Measurements from ENCODE around the gene VPS8.
"Not testable (repeated sequence)": the region's sequence is repeated elsewhere in the genome, so short reads cannot be mapped to it uniquely, and the experiment has no call there.

Gene VPS8

DNA sequence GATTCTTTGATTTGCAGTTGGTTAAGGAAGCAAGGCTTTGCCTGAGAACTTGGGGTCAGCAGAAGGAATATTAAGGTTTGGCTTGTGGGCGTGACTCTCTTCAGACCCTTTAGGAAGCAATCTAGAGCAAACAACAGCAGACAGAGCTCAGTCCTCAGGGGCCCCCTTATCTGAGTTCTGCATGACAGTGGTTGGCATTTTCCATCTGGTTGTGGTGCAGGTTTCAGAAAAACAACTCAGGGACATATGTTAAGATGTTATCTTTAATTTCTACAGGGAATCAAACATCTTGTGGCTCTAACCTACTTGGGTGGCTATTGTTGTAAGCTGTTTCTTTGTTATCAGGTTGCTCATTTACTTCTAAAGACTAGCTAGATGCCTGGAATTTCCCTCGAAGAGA is 141.4 kb downstream of the VPS8 start:
- Histone ChIP-seq H4K20me1 (ENCODE audit: low read depth, low read length) (no peaks in the 10 kb centered on the region), H3K4me2 (ENCODE audit: low read depth, low read length, poor library complexity, severe bottlenecking) (no peak overlapping the region), H3K27me3 (ENCODE audit: low read length) (no peaks in the 10 kb centered on the region), H3K27ac (ENCODE audit: low read depth, low read length) (no peak overlapping the region), H3K4me3 (ENCODE audit: insufficient read depth, low read length, poor library complexity, severe bottlenecking) (no peak overlapping the region), H3K79me2 (ENCODE audit: insufficient read depth, low read length) (no peaks in the 10 kb centered on the region), H3F3A (ENCODE audit: insufficient read depth) (no peaks in the 10 kb centered on the region), H3K9ac (ENCODE audit: low read length) (no peak overlapping the region), H3K9me3 (ENCODE audit: insufficient read depth, low read length) (no peaks in the 10 kb centered on the region), H2AFZ (ENCODE audit: low read depth, low read length, severe bottlenecking) (no peak overlapping the region), H3K9me2 (replicated peaks; ENCODE audit: insufficient read depth, low read length) (no peaks in the 10 kb centered on the region), H3K36me3 (ENCODE audit: low read length) (no peaks in the 10 kb centered on the region)
- no peak for TF ChIP-seq EZH2phosphoT487 (conservative IDR thresholded peaks at IDR 0.05; ENCODE audit: low read length)
- TF ChIP-seq, protein P1, sequence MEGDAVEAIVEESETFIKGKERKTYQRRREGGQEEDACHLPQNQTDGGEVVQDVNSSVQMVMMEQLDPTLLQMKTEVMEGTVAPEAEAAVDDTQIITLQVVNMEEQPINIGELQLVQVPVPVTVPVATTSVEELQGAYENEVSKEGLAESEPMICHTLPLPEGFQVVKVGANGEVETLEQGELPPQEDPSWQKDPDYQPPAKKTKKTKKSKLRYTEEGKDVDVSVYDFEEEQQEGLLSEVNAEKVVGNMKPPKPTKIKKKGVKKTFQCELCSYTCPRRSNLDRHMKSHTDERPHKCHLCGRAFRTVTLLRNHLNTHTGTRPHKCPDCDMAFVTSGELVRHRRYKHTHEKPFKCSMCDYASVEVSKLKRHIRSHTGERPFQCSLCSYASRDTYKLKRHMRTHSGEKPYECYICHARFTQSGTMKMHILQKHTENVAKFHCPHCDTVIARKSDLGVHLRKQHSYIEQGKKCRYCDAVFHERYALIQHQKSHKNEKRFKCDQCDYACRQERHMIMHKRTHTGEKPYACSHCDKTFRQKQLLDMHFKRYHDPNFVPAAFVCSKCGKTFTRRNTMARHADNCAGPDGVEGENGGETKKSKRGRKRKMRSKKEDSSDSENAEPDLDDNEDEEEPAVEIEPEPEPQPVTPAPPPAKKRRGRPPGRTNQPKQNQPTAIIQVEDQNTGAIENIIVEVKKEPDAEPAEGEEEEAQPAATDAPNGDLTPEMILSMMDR (IDR thresholded peaks at IDR 0.05; ENCODE audit: insufficient read depth, low read length, poor library complexity, severe bottlenecking) = no peak

DNA sequence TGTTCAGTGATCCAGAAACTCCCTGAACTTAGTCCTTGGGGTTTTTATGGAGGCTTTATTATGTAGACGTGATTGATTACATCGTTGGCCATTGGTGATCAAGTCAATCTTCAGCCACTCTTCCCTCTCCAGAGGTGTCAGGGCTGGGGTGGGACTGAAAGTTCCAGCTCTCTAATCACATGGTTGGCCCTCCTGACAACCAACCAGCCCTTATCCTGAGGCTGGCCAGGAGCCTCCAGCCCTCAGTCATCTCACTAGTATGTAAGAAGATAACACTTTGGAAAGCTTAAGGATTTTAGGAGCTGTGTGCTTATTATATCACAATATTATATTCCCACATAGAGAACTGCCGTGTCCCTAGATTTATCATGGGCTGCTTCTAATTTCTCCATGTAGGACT is 142.3 kb downstream of the VPS8 start:
- no peak overlapping the region for H3K4me3 ChIP-seq (ENCODE audit: insufficient read depth, low read length, poor library complexity, severe bottlenecking)
- no peaks in the 10 kb centered on the region for H3K79me2 ChIP-seq (ENCODE audit: insufficient read depth, low read length)
- no peaks in the 10 kb centered on the region for H3K9me3 ChIP-seq (ENCODE audit: insufficient read depth, low read length)
- TF ChIP-seq, protein P1 (IDR thresholded peaks at IDR 0.05; ENCODE audit: insufficient read depth, low read length, poor library complexity, severe bottlenecking) = no peak
- TF ChIP-seq EZH2phosphoT487 (conservative IDR thresholded peaks at IDR 0.05; ENCODE audit: low read length) = no peak
- H3K9ac ChIP-seq (ENCODE audit: low read length) = no peak overlapping the region
- no peaks in the 10 kb centered on the region for H3K27me3 ChIP-seq (ENCODE audit: low read length)
- no peaks in the 10 kb centered on the region for H3K36me3 ChIP-seq (ENCODE audit: low read length)
- no peak overlapping the region for H3K4me2 ChIP-seq (ENCODE audit: low read depth, low read length, poor library complexity, severe bottlenecking)
- no peak overlapping the region for H2AFZ ChIP-seq (ENCODE audit: low read depth, low read length, severe bottlenecking)
- no peaks in the 10 kb centered on the region for H3K9me2 ChIP-seq (replicated peaks; ENCODE audit: insufficient read depth, low read length)
- no peaks in the 10 kb centered on the region for H4K20me1 ChIP-seq (ENCODE audit: low read depth, low read length)
- no peaks in the 10 kb centered on the region for H3F3A ChIP-seq (ENCODE audit: insufficient read depth)
- no peak overlapping the region for H3K27ac ChIP-seq (ENCODE audit: low read depth, low read length)

DNA sequence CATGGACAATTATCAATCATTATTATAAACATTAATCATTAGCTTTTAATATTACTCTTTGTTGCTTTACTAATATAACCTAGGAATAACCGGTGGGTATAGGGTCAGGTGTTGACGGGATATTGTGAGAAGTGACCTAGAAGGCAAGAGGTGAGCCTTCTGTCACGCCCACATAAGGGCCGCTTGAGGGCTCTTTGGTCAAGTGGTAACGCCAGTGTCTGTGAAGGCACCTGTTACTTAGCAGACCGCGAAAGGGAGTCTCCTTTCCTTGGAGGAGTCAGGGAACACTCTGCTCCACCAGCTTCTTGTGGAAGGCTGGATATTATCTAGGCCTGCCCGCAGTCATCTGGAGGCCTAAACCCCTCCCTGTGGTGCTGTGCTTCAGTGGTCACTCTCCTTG is 142.9 kb downstream of the VPS8 start:
- H3K4me2 ChIP-seq (ENCODE audit: low read depth, low read length, poor library complexity, severe bottlenecking); H3K27me3 ChIP-seq (ENCODE audit: low read length); H3K27ac ChIP-seq (ENCODE audit: low read depth, low read length); H3K9me3 ChIP-seq (ENCODE audit: insufficient read depth, low read length); H4K20me1 ChIP-seq (ENCODE audit: low read depth, low read length); H2AFZ ChIP-seq (ENCODE audit: low read depth, low read length, severe bottlenecking); H3F3A ChIP-seq (ENCODE audit: insufficient read depth); H3K9ac ChIP-seq (ENCODE audit: low read length); H3K79me2 ChIP-seq (ENCODE audit: insufficient read depth, low read length); H3K36me3 ChIP-seq (ENCODE audit: low read length); H3K9me2 ChIP-seq (replicated peaks; ENCODE audit: insufficient read depth, low read length); H3K4me3 ChIP-seq (ENCODE audit: insufficient read depth, low read length, poor library complexity, severe bottlenecking): not testable (repeated sequence)

DNA sequence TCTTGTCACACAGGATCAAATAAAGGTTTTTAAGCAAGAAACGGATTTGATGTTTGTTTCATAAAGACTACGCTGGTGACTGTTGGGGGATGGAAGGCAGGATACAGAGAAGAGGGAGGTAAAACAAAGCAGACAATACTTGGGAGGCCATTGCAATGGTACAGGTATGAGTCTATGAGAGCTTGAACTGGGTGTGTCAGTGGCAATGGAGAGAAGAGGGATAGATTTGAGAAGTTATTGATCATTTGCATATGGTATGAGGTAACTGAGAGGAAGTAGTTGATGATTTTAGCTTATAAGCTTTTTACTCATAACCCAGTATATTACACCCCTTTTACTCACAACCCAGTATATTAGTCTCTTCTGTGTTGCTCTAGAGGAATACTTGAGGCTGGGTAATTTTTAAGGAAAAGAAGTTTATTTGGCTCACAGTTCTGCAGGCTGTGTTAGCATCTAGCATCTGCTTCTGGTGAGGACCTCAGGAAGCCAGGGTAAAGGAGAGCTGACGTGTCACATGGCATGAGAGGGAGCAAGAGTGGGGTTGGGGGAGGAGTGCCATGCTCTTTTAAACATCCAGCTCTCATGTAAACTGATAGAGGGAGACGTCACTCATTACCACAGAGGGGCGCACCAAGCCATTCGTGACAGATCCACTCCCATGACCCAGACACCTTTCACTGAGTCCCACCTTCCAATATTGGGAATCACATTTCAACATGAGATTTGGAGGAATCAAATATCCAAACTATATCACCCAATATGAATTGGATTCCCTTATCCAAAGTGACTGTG is 153.9 kb downstream of the VPS8 start:
- H3K36me3 ChIP-seq (ENCODE audit: low read length) = no peaks in the 10 kb centered on the region

More for the DNA sequence above, 153.9 kb downstream of the VPS8 start:
- Histone ChIP-seq H3K9me3 (ENCODE audit: insufficient read depth, low read length) (no peaks in the 10 kb centered on the region), H2AFZ (ENCODE audit: low read depth, low read length, severe bottlenecking) (no peak overlapping the region), H3F3A (ENCODE audit: insufficient read depth) (no peaks in the 10 kb centered on the region), H3K27me3 (ENCODE audit: low read length) (no peaks in the 10 kb centered on the region), H3K27ac (ENCODE audit: low read depth, low read length) (no peak overlapping the region), H4K20me1 (ENCODE audit: low read depth, low read length) (no peaks in the 10 kb centered on the region), H3K4me2 (ENCODE audit: low read depth, low read length, poor library complexity, severe bottlenecking) (no peak overlapping the region), H3K9me2 (replicated peaks; ENCODE audit: insufficient read depth, low read length) (no peaks in the 10 kb centered on the region), H3K9ac (ENCODE audit: low read length) (no peak overlapping the region), H3K79me2 (ENCODE audit: insufficient read depth, low read length) (no peaks in the 10 kb centered on the region), H3K4me3 (ENCODE audit: insufficient read depth, low read length, poor library complexity, severe bottlenecking) (no peak overlapping the region)
- no peak for TF ChIP-seq EZH2phosphoT487 (conservative IDR thresholded peaks at IDR 0.05; ENCODE audit: low read length)
- TF ChIP-seq, protein P1 (IDR thresholded peaks at IDR 0.05; ENCODE audit: insufficient read depth, low read length, poor library complexity, severe bottlenecking) = no peak

All from SU-DHL-6 (cell line).